SK-N-SH (cell line): ENCODE data around the gene IL1R2. TPM values are rescaled to one million over a fixed set of nuclear protein-coding genes. Genes with fewer than 3 reads are reported as not detected.

Source experiments
- CTCF ChIA-PET: fragments of 300-600, 350-600 bp; formaldehyde crosslinking; extraction: SDS; loops from one replicate; lab custom pipeline; 2021; lab: Yijun Ruan, JAX
- POLR2A ChIA-PET: fragments of 350-600 bp; sonication (Branson Sonifier 250); formaldehyde crosslinking; extraction: SDS; loops from one replicate; lab custom pipeline; 2020; ENCODE audit warnings: antibody characterized with exemption, inconsistent platforms; lab: Yijun Ruan, JAX
- DNase-seq: peaks from one replicate; pipeline ENCODE4 v3.0.0; 2012
- H2AFZ ChIP-seq: fragments of 200-600 bp; sonication (generic); 2 replicates; pipeline ENCODE4 v1.8.1; 2016; ENCODE audit warnings: antibody characterized with exemption, mild to moderate bottlenecking, low read depth
- H3F3A ChIP-seq: fragments of 200-600 bp; sonication (generic); replicated peaks from 2 replicates; pipeline ENCODE3; 2016; ENCODE audit warnings: antibody characterized with exemption, mild to moderate bottlenecking; ENCODE audit not compliant: insufficient read depth
- H3K27ac ChIP-seq, 2 experiments: fragments of 200-500 bp in 1 of 2; fragments of 200-600 bp in 1 of 2; sonication (Bioruptor generic) in 1 of 2; sonication (generic), shearing (Covaris generic) in 1 of 2; 2 replicates each; pipeline versions ENCODE4 v1.5.1 to v1.6.1; 2014 to 2016; ENCODE audit warnings: low read depth in 2 of 2, inconsistent platforms in 1 of 2, low read length in 1 of 2, mild to moderate bottlenecking in 1 of 2, mixed read lengths in 1 of 2
- H3K27me3 ChIP-seq: fragments of 200-600 bp; sonication (generic), shearing (Covaris generic); 2 replicates; pipeline ENCODE4 v1.6.1; 2016; ENCODE audit warnings: mixed run types; ENCODE audit not compliant: insufficient read depth
- H3K36me3 ChIP-seq, 2 experiments: fragments of 200-500 bp in 1 of 2; fragments of 200-600 bp in 1 of 2; sonication (Bioruptor generic) in 1 of 2; sonication (generic) in 1 of 2; replicated peaks in 1 of 2; 2 replicates each; pipeline versions ENCODE3 to v1.5.1; 2014 to 2016; ENCODE audit warnings: low read length in 1 of 2, mild to moderate bottlenecking in 1 of 2; ENCODE audit not compliant: insufficient read depth in 2 of 2, control insufficient read depth in 1 of 2
- H3K4me1 ChIP-seq, 2 experiments: fragments of 200-500 bp in 1 of 2; fragments of 200-600 bp in 1 of 2; sonication (Bioruptor generic) in 1 of 2; sonication (generic), shearing (Covaris generic) in 1 of 2; 2 replicates each; pipeline versions ENCODE4 v1.5.1 to v1.6.1; 2014 to 2016; ENCODE audit warnings: low read depth in 1 of 2, low read length in 1 of 2, mixed run types in 1 of 2; ENCODE audit not compliant: insufficient read depth in 2 of 2, control insufficient read depth in 1 of 2
- H3K4me2 ChIP-seq: fragments of 200-600 bp; sonication (generic), shearing (Covaris generic); 2 replicates; pipeline ENCODE4 v1.6.1; 2017; ENCODE audit warnings: mixed run types
- H3K4me3 ChIP-seq, 2 experiments: fragments of 200-500 bp in 1 of 2; fragments of 200-600 bp in 1 of 2; sonication (Bioruptor generic) in 1 of 2; sonication (generic), shearing (Covaris generic) in 1 of 2; 2 replicates each; pipeline versions ENCODE4 v1.5.1 to v1.8.1; 2014 to 2016; ENCODE audit warnings: low read depth in 2 of 2, inconsistent platforms in 1 of 2, low read length in 1 of 2, mild to moderate bottlenecking in 1 of 2, mixed read lengths in 1 of 2, moderate library complexity in 1 of 2
- H3K79me2 ChIP-seq: fragments of 200-600 bp; sonication (generic); 2 replicates; pipeline ENCODE4 v1.8.1; 2017; ENCODE audit warnings: mild to moderate bottlenecking; ENCODE audit not compliant: insufficient read depth
- H3K9ac ChIP-seq: fragments of 200-600 bp; sonication (generic); 2 replicates; pipeline ENCODE4 v1.6.1; 2017; ENCODE audit warnings: mixed run types
- H3K9me2 ChIP-seq: fragments of 200-600 bp; sonication (generic); 2 replicates; pipeline ENCODE4 v1.6.1; 2017; ENCODE audit warnings: mixed run types
- H3K9me3 ChIP-seq: fragments of 200-600 bp; sonication (generic); 2 replicates; pipeline ENCODE4 v1.6.1; 2017; ENCODE audit warnings: mixed run types, mild to moderate bottlenecking, moderate library complexity
- H4K20me1 ChIP-seq: fragments of 200-600 bp; sonication (generic); 2 replicates; pipeline ENCODE4 v1.6.1; 2017; ENCODE audit warnings: mild to moderate bottlenecking, mixed run types; ENCODE audit not compliant: insufficient read depth
- CHD2 ChIP-seq: fragments of 150-350 bp; IDR thresholded peaks from 2 replicates; pipeline ENCODE4 v1.6.1; 2018; ENCODE audit warnings: low read length; ENCODE audit not compliant: partially characterized antibody
- ELF1 ChIP-seq: IDR thresholded peaks from 2 replicates; pipeline ENCODE4 v1.4.0; 2012
- EP300 ChIP-seq, 2 experiments: IDR thresholded peaks; 2 replicates each; pipeline versions ENCODE4 v1.4.0 to v1.6.1; 2012; ENCODE audit warnings: borderline replicate concordance in 1 of 2, low read depth in 1 of 2, low read length in 1 of 2
- FOSL2 ChIP-seq: IDR thresholded peaks from 2 replicates; pipeline ENCODE4 v1.4.0; 2012; ENCODE audit warnings: low read depth, mild to moderate bottlenecking, moderate library complexity, borderline replicate concordance
- JUND ChIP-seq: IDR thresholded peaks from 2 replicates; pipeline ENCODE4 v1.4.0; 2012
- MXI1 ChIP-seq: IDR thresholded peaks from 2 replicates; pipeline ENCODE4 v1.6.1; 2012; ENCODE audit warnings: mild to moderate bottlenecking, low read depth, low read length, improper control_type of control experiment
- NFIC ChIP-seq: IDR thresholded peaks from 2 replicates; pipeline ENCODE4 v1.4.0; 2012; ENCODE audit warnings: borderline replicate concordance
- POLR2AphosphoS5 ChIP-seq: IDR thresholded peaks from 2 replicates; pipeline ENCODE4 v1.6.1; 2012; ENCODE audit warnings: low read depth, low read length
- RAD21 ChIP-seq: IDR thresholded peaks from 2 replicates; pipeline ENCODE4 v1.6.1; 2012; ENCODE audit warnings: mild to moderate bottlenecking, low read length
- RXRA ChIP-seq: IDR thresholded peaks from 2 replicates; pipeline ENCODE4 v1.4.0; 2012; ENCODE audit warnings: low read depth, mild to moderate bottlenecking, borderline replicate concordance
- TAF1 ChIP-seq: IDR thresholded peaks from 2 replicates; pipeline ENCODE4 v1.6.1; 2012; ENCODE audit warnings: low read depth, mild to moderate bottlenecking, low read length, moderate library complexity, borderline replicate concordance
- TCF12 ChIP-seq: IDR thresholded peaks from 2 replicates; pipeline ENCODE4 v1.4.0; 2012
- TEAD4 ChIP-seq: IDR thresholded peaks from 2 replicates; pipeline ENCODE4 v1.4.0; 2012; ENCODE audit warnings: mild to moderate bottlenecking, borderline replicate concordance; ENCODE audit not compliant: insufficient read depth
- USF1 ChIP-seq: IDR thresholded peaks from 2 replicates; pipeline ENCODE4 v1.4.0; 2012; ENCODE audit warnings: low read depth, borderline replicate concordance
- WGBS: methylation state at CpG from one replicate; pipeline ENCODE4 v1.1.6; 2017; ENCODE audit warnings: low lambda C conversion rate; 5-methylcytosine and 5-hydroxymethylcytosine counted together
- polyA plus RNA-seq, 3 experiments: library from polyadenylated mRNA; depleted of rRNA; stranded (reverse); fragments of >200 nt; gene quantifications; 2 replicates each; pipeline ENCODE4 v1.2.3, GENCODE V29; 2012
- TF ChIP-seq, protein P1 (sequence below): fragments of 150-350 bp; IDR thresholded peaks from 2 replicates; pipeline ENCODE4 v1.6.1; 2016; ENCODE audit warnings: mild to moderate bottlenecking, low read depth, low read length
- TF ChIP-seq, protein P2 (sequence below): IDR thresholded peaks from 2 replicates; pipeline ENCODE4; 2012
- TF ChIP-seq, protein P3 (sequence below): IDR thresholded peaks from 2 replicates; pipeline ENCODE4 v1.4.0; 2012; ENCODE audit warnings: low read depth, borderline replicate concordance

The IL1R2 gene
- polyA plus RNA-seq, 1 of the 3 experiments (the other 2 are of a cell fraction) = 0.16 TPM

DNA sequence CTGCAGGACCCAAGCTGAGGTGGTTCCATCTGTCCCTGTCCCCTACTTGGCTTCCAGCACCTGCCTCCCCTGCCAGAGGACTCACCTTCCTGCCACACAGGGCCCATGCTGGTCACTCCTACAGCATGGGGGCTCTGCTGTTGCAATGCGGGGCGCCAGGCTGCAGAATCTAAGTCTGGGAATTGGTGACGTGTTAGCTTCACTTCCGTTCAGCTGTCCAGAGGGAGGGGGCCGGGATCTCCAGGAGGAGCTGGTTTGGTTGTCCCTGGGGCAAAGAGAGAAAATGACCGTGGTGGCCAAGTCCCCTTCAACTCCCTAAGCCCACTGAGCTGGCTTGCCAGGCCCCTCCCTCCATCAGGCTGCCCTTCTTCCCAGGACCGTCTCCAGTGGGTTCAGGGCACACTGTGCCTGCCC, 69.5 kb downstream of the IL1R2 start:
- H2AFZ ChIP-seq = no peak overlapping the region
- H4K20me1 ChIP-seq = no peaks in the 10 kb centered on the region
- H3K9me2 ChIP-seq = no peaks in the 10 kb centered on the region
- no peaks in the 10 kb centered on the region for H3K27me3 ChIP-seq
- peaks cover 38% of the 10 kb centered on the region for H3F3A ChIP-seq
- H3K9ac ChIP-seq = no peak overlapping the region
- CTCF ChIA-PET = interaction anchor here (1.3 to 1.9 kb wide), 2 partner anchors 179 kb away, joined by 3 to 8 read pairs; no protein-coding TSS in a partner anchor
- POLR2A ChIA-PET = no interaction called here
- H3K79me2 ChIP-seq = no peaks in the 10 kb centered on the region
- peaks cover 32 to 37% of the 10 kb centered on the region in 2 experiments for H3K4me1 ChIP-seq
- no peak overlapping the region for H3K4me2 ChIP-seq
- H3K9me3 ChIP-seq = no peaks in the 10 kb centered on the region
- WGBS = 94% methylated on average over 6 of the region's 7 CpGs
- no peak overlapping the region for H3K27ac ChIP-seq
- TF ChIP-seq TEAD4 (no peak), RXRA (no peak), JUND (no peak), NFIC (no peak)
- TF ChIP-seq, protein P1, sequence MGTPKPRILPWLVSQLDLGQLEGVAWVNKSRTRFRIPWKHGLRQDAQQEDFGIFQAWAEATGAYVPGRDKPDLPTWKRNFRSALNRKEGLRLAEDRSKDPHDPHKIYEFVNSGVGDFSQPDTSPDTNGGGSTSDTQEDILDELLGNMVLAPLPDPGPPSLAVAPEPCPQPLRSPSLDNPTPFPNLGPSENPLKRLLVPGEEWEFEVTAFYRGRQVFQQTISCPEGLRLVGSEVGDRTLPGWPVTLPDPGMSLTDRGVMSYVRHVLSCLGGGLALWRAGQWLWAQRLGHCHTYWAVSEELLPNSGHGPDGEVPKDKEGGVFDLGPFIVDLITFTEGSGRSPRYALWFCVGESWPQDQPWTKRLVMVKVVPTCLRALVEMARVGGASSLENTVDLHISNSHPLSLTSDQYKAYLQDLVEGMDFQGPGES = no peak
- no peak overlapping the region for H3K4me3 ChIP-seq
- no peaks in the 10 kb centered on the region for H3K36me3 ChIP-seq
- no peak for DNase-seq

DNA sequence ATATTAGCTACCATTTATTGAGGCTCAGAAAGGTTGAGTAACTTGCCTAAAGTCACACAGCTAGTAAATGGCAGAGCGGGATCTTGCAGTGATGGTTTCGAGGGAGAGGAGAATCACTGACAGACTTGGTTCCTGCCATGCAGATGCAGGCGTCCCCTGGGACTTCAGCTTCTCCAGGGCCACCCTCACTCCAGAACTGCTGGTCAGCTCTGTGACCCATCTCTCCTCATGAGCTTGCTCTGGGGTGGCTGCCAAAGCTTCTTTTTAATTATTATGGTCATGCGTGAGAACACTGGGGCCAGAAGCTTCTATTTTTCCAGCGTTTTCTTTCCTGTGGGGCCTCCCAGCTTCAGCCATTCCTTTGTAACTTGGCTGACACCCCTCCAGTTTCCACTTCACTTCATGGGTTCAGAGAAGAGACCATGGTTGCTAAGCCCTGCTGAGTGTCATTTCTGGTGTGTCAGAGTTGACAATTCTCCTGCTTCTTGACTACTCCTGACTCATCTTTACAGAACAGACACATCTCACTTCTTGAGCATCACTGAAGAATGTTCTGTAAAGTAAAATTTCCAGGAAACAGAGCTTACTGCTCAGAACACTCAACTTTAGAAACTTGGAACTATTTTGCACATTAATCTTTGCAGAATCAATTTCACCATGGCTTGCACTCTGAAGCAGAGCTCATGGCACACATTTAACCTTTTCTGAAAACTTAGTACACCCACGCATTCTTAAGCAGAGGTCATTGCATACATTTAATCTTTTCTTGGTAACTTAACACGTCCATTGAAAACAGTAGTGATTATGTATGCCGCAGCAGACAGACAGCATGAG, 70.4 kb downstream of the IL1R2 start:
- POLR2A ChIA-PET = no interaction called here
- Histone ChIP-seq H3K9me2 (no peaks in the 10 kb centered on the region), H3K27me3 (no peaks in the 10 kb centered on the region), H3K4me3 (no peak overlapping the region), H3K9me3 (no peaks in the 10 kb centered on the region), H2AFZ (no peak overlapping the region), H3K36me3 (no peaks in the 10 kb centered on the region), H3K4me2 (peak overlapping the region; percentile 75; the same call in 1 of the 2 replicates), H3K79me2 (no peaks in the 10 kb centered on the region), H3K9ac (peak overlapping the region; percentile 5; the same call in 1 of the 2 replicates), H4K20me1 (no peaks in the 10 kb centered on the region), H3F3A (peaks cover 38% of the 10 kb centered on the region), H3K4me1 (peaks cover 32 to 37% of the 10 kb centered on the region in 2 experiments), H3K27ac (peak overlapping the region; percentile 88 to 99; a peak in 3 of 4 replicates)
- CTCF ChIA-PET = interaction anchor here (1.9 kb wide), 1 partner anchor 178 kb away, joined by 8 read pairs; no protein-coding TSS in a partner anchor
- DNase-seq = no peak
- WGBS = 79% methylated on average over 8 of the region's 8 CpGs
- TF ChIP-seq, protein P2, sequence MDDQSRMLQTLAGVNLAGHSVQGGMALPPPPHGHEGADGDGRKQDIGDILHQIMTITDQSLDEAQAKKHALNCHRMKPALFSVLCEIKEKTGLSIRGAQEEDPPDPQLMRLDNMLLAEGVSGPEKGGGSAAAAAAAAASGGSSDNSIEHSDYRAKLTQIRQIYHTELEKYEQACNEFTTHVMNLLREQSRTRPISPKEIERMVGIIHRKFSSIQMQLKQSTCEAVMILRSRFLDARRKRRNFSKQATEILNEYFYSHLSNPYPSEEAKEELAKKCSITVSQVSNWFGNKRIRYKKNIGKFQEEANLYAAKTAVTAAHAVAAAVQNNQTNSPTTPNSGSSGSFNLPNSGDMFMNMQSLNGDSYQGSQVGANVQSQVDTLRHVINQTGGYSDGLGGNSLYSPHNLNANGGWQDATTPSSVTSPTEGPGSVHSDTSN = peak; percentile 86
- TF ChIP-seq TCF12 (peak; percentile 72), NFIC (peak; percentile 10; the same call in 1 of the 2 replicates), EP300 (IDR thresholded peaks at IDR 0.05; ENCODE audit: borderline replicate concordance in 1 of 2, low read depth in 1 of 2, low read length in 1 of 2) (peak in 1 of 2 experiments; percentile 38; a peak in 1 of 4 replicates), MXI1 (no peak), FOSL2 (peak; percentile 31; the same call in 1 of the 2 replicates), CHD2 (no peak), TAF1 (no peak), TEAD4 (no peak), ELF1 (no peak), RAD21 (no peak), POLR2AphosphoS5 (no peak), JUND (peak; percentile 37), USF1 (no peak), RXRA (no peak)
- TF ChIP-seq, protein P1 = no peak
- TF ChIP-seq, protein P3, sequence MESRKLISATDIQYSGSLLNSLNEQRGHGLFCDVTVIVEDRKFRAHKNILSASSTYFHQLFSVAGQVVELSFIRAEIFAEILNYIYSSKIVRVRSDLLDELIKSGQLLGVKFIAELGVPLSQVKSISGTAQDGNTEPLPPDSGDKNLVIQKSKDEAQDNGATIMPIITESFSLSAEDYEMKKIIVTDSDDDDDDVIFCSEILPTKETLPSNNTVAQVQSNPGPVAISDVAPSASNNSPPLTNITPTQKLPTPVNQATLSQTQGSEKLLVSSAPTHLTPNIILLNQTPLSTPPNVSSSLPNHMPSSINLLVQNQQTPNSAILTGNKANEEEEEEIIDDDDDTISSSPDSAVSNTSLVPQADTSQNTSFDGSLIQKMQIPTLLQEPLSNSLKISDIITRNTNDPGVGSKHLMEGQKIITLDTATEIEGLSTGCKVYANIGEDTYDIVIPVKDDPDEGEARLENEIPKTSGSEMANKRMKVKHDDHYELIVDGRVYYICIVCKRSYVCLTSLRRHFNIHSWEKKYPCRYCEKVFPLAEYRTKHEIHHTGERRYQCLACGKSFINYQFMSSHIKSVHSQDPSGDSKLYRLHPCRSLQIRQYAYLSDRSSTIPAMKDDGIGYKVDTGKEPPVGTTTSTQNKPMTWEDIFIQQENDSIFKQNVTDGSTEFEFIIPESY = no peak
